PFSK-1 (cell line): Measurements from ENCODE around the gene TEKT5.

Experiments
- FOXP2 ChIP-seq: optimal IDR thresholded peaks from 2 replicates; pipeline ENCODE3; 2011; ENCODE audit warnings: borderline replicate concordance, control low read depth, inconsistent platforms; ENCODE audit not compliant: insufficient read depth; ENCODE audit errors: extremely low read length, extremely low read depth
- POLR2AphosphoS5 ChIP-seq: IDR thresholded peaks from 2 replicates; pipeline ENCODE4 v1.6.1; 2012; ENCODE audit warnings: low read depth, mild to moderate bottlenecking, control low read depth, low read length, moderate library complexity
- REST ChIP-seq, 2 experiments: IDR thresholded peaks; 2 replicates each; pipeline versions ENCODE4 v1.6.1 to v1.8.0; 2011 to 2012; ENCODE audit warnings: low read depth in 2 of 2, low read length in 2 of 2, control low read depth in 1 of 2, inconsistent platforms in 1 of 2, mild to moderate bottlenecking in 1 of 2, moderate library complexity in 1 of 2; ENCODE audit not compliant: insufficient read depth in 1 of 2
- SIN3A ChIP-seq: IDR thresholded peaks from 2 replicates; pipeline ENCODE4 v1.6.1; 2012; ENCODE audit warnings: mild to moderate bottlenecking, low read length, moderate library complexity, borderline replicate concordance; ENCODE audit not compliant: insufficient read depth
- TAF1 ChIP-seq: IDR thresholded peaks from 2 replicates; pipeline ENCODE4 v1.6.1; 2012; ENCODE audit warnings: low read length, control low read depth, borderline replicate concordance; ENCODE audit not compliant: insufficient read depth

TEKT5 gene

GRCh38 chr16:10625595-10626357 lies 69.0 kb downstream of the TEKT5 start:
- TF ChIP-seq SIN3A (no peak), FOXP2 (no peak), TAF1 (no peak), REST (IDR thresholded peaks at IDR 0.05; ENCODE audit: insufficient read depth in 1 of 2, low read depth in 2 of 2, low read length in 2 of 2) (no peak), POLR2AphosphoS5 (no peak)

GRCh38 chr16:10624527-10624926 lies 70.2 kb downstream of the TEKT5 start:
- TF ChIP-seq TAF1 (no peak), FOXP2 (no peak), POLR2AphosphoS5 (no peak), REST (IDR thresholded peaks at IDR 0.05; ENCODE audit: insufficient read depth in 1 of 2, low read depth in 2 of 2, low read length in 2 of 2) (no peak), SIN3A (no peak)

DNA sequence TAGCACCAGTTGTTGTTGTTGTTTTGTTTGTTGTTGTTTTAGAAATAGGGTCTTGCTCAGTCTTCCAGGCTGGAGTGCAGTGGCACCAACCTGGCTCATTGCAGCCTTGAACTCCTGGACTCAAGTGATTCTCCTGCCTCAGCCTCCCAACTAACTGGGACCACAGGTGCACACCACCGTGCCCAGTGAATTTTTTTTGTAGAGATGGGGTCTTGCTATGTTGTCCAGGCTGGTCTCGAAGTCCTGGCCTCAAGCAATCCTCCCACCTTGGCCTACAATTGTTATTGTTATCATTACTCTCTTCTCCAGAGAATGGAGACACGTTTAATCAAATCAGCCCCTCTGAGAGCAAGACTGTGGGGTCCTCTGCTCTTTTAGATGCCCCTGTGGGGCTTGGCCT lies 71.7 kb downstream of the TEKT5 start:
- no peak for TF ChIP-seq REST (IDR thresholded peaks at IDR 0.05; ENCODE audit: insufficient read depth in 1 of 2, low read depth in 2 of 2, low read length in 2 of 2)
- TF ChIP-seq TAF1, result no peak
- TF ChIP-seq POLR2AphosphoS5, result no peak
- TF ChIP-seq SIN3A, result no peak
- no peak for TF ChIP-seq FOXP2

GRCh38 chr16:10622036-10622921 lies 72.5 kb downstream of the TEKT5 start:
- no peak for TF ChIP-seq FOXP2
- TF ChIP-seq REST (IDR thresholded peaks at IDR 0.05; ENCODE audit: insufficient read depth in 1 of 2, low read depth in 2 of 2, low read length in 2 of 2), result no peak
- TF ChIP-seq SIN3A, result no peak
- no peak for TF ChIP-seq TAF1
- TF ChIP-seq POLR2AphosphoS5, result no peak
